MM.1S (cell line): Measurements from ENCODE around the gene FAM118A.
A peak's percentile ranks its signal among the peaks of the same experiment; 100 is the strongest.

Experiments
- DNase-seq: peaks from one replicate; pipeline ENCODE4 v3.0.0-alpha.2; 2015
- H2AFZ ChIP-seq: fragments of 300-600 bp; sonication (generic); 2 replicates; pipeline ENCODE4 v1.6.0; 2016; ENCODE audit warnings: antibody characterized with exemption, low read length
- H3F3A ChIP-seq: fragments of 300-600 bp; sonication (generic); 2 replicates; pipeline ENCODE4 v1.6.1; 2016; ENCODE audit warnings: mild to moderate bottlenecking, antibody characterized with exemption, low read length, moderate library complexity, mixed read lengths; ENCODE audit not compliant: insufficient read depth
- H3K27ac ChIP-seq: fragments of 300-600 bp; sonication (generic); 2 replicates; pipeline ENCODE4 v1.5.1; 2016; ENCODE audit warnings: mild to moderate bottlenecking, low read length
- H3K27me3 ChIP-seq: fragments of 300-600 bp; sonication (generic); replicated peaks from 2 replicates; pipeline ENCODE4 v1.6.0; 2016; ENCODE audit warnings: low read length; ENCODE audit not compliant: insufficient read depth
- H3K36me3 ChIP-seq: fragments of 300-600 bp; sonication (generic); replicated peaks from 2 replicates; pipeline ENCODE4 v1.6.1; 2016; ENCODE audit warnings: mild to moderate bottlenecking, low read length, mixed read lengths; ENCODE audit not compliant: insufficient read depth
- H3K4me1 ChIP-seq: fragments of 300-600 bp; sonication (generic); 2 replicates; pipeline ENCODE4 v1.6.1; 2016; ENCODE audit warnings: low read length, mixed read lengths
- H3K4me2 ChIP-seq: fragments of 300-600 bp; sonication (generic); 2 replicates; pipeline ENCODE4 v1.6.0; 2016; ENCODE audit warnings: low read depth, low read length
- H3K4me3 ChIP-seq: fragments of 300-600 bp; sonication (generic); 2 replicates; pipeline ENCODE4 v1.5.1; 2016; ENCODE audit warnings: low read length, mixed read lengths
- H3K79me2 ChIP-seq: fragments of 300-600 bp; sonication (generic); 2 replicates; pipeline ENCODE4 v1.6.1; 2016; ENCODE audit warnings: mixed run types, low read length, mixed read lengths
- H3K9ac ChIP-seq: fragments of 300-600 bp; sonication (generic); 2 replicates; pipeline ENCODE4 v1.6.1; 2016; ENCODE audit warnings: low read length, mixed read lengths
- H3K9me2 ChIP-seq: fragments of 300-600 bp; sonication (generic); replicated peaks from 2 replicates; pipeline ENCODE4 v1.6.1; 2016; ENCODE audit warnings: mild to moderate bottlenecking, low read length, mixed read lengths; ENCODE audit not compliant: insufficient read depth
- H3K9me3 ChIP-seq: fragments of 300-600 bp; sonication (generic); replicated peaks from 2 replicates; pipeline ENCODE4 v1.6.1; 2016; ENCODE audit warnings: mild to moderate bottlenecking, low read length, mixed read lengths; ENCODE audit not compliant: insufficient read depth
- H4K20me1 ChIP-seq: fragments of 300-600 bp; sonication (generic); 2 replicates; pipeline ENCODE4 v1.6.1; 2016; ENCODE audit warnings: mild to moderate bottlenecking, low read length, moderate library complexity, mixed read lengths; ENCODE audit not compliant: insufficient read depth
- EZH2 ChIP-seq: fragments of 300-600 bp; sonication (generic); optimal IDR thresholded peaks from 2 replicates; pipeline ENCODE3; 2017; ENCODE audit warnings: low read depth, mild to moderate bottlenecking, antibody characterized with exemption, low read length, mixed read lengths
- EZH2phosphoT487 ChIP-seq: fragments of 300-600 bp; sonication (generic); IDR thresholded peaks from 2 replicates; pipeline ENCODE4 v1.6.1; 2018; ENCODE audit warnings: antibody characterized with exemption, low read length
- TF ChIP-seq, protein P1 (sequence below): fragments of 300-600 bp; sonication (generic); IDR thresholded peaks from 2 replicates; pipeline ENCODE4 v1.5.1; 2016; ENCODE audit warnings: antibody characterized with exemption, low read length, mixed read lengths

Gene FAM118A

GRCh38 chr22:45304971-45305370, 4.8 kb upstream of the FAM118A start:
- no peak overlapping the region for H2AFZ ChIP-seq
- no peak overlapping the region for H3K4me2 ChIP-seq
- no peak overlapping the region for H3K4me3 ChIP-seq
- no peak overlapping the region for H3K27ac ChIP-seq
- TF ChIP-seq, protein P1, sequence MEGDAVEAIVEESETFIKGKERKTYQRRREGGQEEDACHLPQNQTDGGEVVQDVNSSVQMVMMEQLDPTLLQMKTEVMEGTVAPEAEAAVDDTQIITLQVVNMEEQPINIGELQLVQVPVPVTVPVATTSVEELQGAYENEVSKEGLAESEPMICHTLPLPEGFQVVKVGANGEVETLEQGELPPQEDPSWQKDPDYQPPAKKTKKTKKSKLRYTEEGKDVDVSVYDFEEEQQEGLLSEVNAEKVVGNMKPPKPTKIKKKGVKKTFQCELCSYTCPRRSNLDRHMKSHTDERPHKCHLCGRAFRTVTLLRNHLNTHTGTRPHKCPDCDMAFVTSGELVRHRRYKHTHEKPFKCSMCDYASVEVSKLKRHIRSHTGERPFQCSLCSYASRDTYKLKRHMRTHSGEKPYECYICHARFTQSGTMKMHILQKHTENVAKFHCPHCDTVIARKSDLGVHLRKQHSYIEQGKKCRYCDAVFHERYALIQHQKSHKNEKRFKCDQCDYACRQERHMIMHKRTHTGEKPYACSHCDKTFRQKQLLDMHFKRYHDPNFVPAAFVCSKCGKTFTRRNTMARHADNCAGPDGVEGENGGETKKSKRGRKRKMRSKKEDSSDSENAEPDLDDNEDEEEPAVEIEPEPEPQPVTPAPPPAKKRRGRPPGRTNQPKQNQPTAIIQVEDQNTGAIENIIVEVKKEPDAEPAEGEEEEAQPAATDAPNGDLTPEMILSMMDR: no peak
- TF ChIP-seq EZH2phosphoT487 (no peak), EZH2 (no peak)
- H3K9me3 ChIP-seq: no peaks in the 10 kb centered on the region
- H4K20me1 ChIP-seq: no peaks in the 10 kb centered on the region
- peaks cover 2% of the 10 kb centered on the region for H3K79me2 ChIP-seq
- no peaks in the 10 kb centered on the region for H3F3A ChIP-seq
- peaks cover 5% of the 10 kb centered on the region; the same call in 1 of the 2 replicates for H3K4me1 ChIP-seq
- H3K27me3 ChIP-seq: no peaks in the 10 kb centered on the region
- no peak overlapping the region for H3K9ac ChIP-seq
- no peak for DNase-seq
- H3K9me2 ChIP-seq: no peaks in the 10 kb centered on the region
- no peaks in the 10 kb centered on the region for H3K36me3 ChIP-seq

DNA sequence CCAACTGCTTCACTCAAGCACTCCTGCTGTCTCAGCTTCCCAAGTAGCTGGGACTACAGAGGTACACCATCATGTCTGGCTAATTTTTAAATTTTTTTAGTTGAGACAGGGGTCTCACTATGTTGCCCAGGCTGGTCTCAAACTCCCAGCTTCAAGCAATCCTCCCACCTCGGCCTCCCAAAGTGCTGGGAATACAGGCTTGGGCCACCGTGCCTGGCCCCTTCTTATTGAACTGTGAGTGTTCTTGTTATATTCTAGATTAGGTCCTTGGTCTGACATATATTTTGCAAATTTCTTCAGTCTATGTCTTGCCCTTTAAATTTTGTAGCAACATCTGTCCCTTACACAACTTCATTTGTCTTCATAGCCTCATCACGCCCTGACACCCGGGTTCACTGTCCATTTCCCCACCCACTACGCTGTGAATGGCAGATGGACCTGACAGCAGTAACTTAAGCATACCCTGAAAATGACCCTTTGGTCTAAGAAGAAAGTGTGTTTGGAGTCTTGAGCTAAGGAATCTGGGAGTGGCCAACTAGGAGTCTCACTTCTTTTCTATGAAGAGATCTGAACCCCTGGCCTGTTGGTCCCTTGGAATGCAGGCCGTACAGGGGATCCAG, 4.2 kb upstream of the FAM118A start:
- Histone ChIP-seq H3F3A (no peaks in the 10 kb centered on the region), H3K27me3 (no peaks in the 10 kb centered on the region), H4K20me1 (no peaks in the 10 kb centered on the region), H3K79me2 (peaks cover 8% of the 10 kb centered on the region), H3K4me2 (no peak overlapping the region), H3K9ac (no peak overlapping the region), H3K4me1 (peaks cover 6% of the 10 kb centered on the region), H3K36me3 (no peaks in the 10 kb centered on the region), H3K9me3 (no peaks in the 10 kb centered on the region), H2AFZ (no peak overlapping the region), H3K27ac (no peak overlapping the region), H3K4me3 (no peak overlapping the region), H3K9me2 (no peaks in the 10 kb centered on the region)
- no peak for DNase-seq
- TF ChIP-seq EZH2 (no peak), EZH2phosphoT487 (no peak)

DNA sequence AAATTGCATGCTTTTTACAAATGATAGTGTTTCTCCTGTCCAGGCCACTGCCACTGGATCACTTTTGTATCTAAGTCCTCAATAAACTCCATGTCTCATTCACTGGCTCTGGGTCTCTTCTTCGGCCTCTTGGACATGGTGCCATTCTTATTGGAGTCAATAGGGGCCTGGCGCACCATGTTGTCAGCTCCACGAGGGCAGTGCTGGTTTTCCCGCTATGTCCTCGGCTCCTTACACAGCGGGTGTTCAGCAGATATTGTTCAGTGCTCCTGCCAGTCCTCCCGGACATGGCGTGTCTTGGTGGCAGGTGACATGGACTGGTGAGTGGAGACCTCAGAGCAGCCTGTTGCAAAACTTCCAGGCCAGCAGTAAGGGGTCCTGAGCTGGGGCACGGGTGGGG, 3.6 kb upstream of the FAM118A start:
- Histone ChIP-seq H3K4me3 (no peak overlapping the region), H3K4me1 (peaks cover 10% of the 10 kb centered on the region), H3F3A (no peaks in the 10 kb centered on the region), H3K9me3 (no peaks in the 10 kb centered on the region), H3K27ac (no peak overlapping the region), H4K20me1 (no peaks in the 10 kb centered on the region), H3K4me2 (no peak overlapping the region), H3K9me2 (no peaks in the 10 kb centered on the region), H2AFZ (no peak overlapping the region), H3K36me3 (no peaks in the 10 kb centered on the region), H3K27me3 (no peaks in the 10 kb centered on the region), H3K79me2 (peaks cover 13% of the 10 kb centered on the region), H3K9ac (no peak overlapping the region)
- no peak for DNase-seq
- no peak for TF ChIP-seq EZH2phosphoT487
- TF ChIP-seq EZH2: no peak
- TF ChIP-seq, protein P1: no peak

- H3K27ac ChIP-seq: no peak overlapping the region
- peaks cover 29% of the 10 kb centered on the region for H3K79me2 ChIP-seq
- peak overlapping the region; percentile 86; the same call in 1 of the 2 replicates for H3K4me2 ChIP-seq
- no peaks in the 10 kb centered on the region for H3F3A ChIP-seq
- H4K20me1 ChIP-seq: no peaks in the 10 kb centered on the region
- no peaks in the 10 kb centered on the region for H3K27me3 ChIP-seq
- DNase-seq: no peak
- H3K4me1 ChIP-seq: peaks cover 10% of the 10 kb centered on the region
- no peaks in the 10 kb centered on the region for H3K36me3 ChIP-seq
- peak overlapping the region; percentile 97 for H2AFZ ChIP-seq
- no peak overlapping the region for H3K4me3 ChIP-seq
- TF ChIP-seq EZH2 (no peak), EZH2phosphoT487 (no peak)
- TF ChIP-seq, protein P1: no peak
- no peaks in the 10 kb centered on the region for H3K9me2 ChIP-seq
- no peaks in the 10 kb centered on the region for H3K9me3 ChIP-seq
- H3K9ac ChIP-seq: no peak overlapping the region
These were observed 1.3 kb upstream of the FAM118A start for GRCh38 chr22:45308391-45308956.
